IMR-90 (cell line): Measurements from ENCODE around the gene OR7C2.

Experiments
- CEBPB ChIP-seq: IDR thresholded peaks from 2 replicates; pipeline ENCODE4 v1.6.1; 2012; ENCODE audit warnings: low read depth, low read length, improper control_type of control experiment
- MAFK ChIP-seq: IDR thresholded peaks from 2 replicates; pipeline ENCODE4 v1.6.1; 2012; ENCODE audit warnings: low read depth, low read length, improper control_type of control experiment
- MXI1 ChIP-seq: IDR thresholded peaks from 2 replicates; pipeline ENCODE4 v1.6.1; 2012; ENCODE audit warnings: low read depth, mild to moderate bottlenecking, low read length, moderate library complexity, borderline replicate concordance
- POLR2A ChIP-seq: IDR thresholded peaks from 2 replicates; pipeline ENCODE4 v1.6.1; 2012; ENCODE audit warnings: mild to moderate bottlenecking, low read depth, low read length
- RCOR1 ChIP-seq: IDR thresholded peaks from 2 replicates; pipeline ENCODE4 v1.6.1; 2012; ENCODE audit warnings: mild to moderate bottlenecking, low read length, improper control_type of control experiment; ENCODE audit not compliant: insufficient replicate concordance
- TF ChIP-seq, protein P1 (sequence below): conservative IDR thresholded peaks from 2 replicates; pipeline ENCODE4 v1.5.1; 2012; ENCODE audit warnings: mild to moderate bottlenecking, low read depth, low read length, improper control_type of control experiment

- TF ChIP-seq, protein P1, sequence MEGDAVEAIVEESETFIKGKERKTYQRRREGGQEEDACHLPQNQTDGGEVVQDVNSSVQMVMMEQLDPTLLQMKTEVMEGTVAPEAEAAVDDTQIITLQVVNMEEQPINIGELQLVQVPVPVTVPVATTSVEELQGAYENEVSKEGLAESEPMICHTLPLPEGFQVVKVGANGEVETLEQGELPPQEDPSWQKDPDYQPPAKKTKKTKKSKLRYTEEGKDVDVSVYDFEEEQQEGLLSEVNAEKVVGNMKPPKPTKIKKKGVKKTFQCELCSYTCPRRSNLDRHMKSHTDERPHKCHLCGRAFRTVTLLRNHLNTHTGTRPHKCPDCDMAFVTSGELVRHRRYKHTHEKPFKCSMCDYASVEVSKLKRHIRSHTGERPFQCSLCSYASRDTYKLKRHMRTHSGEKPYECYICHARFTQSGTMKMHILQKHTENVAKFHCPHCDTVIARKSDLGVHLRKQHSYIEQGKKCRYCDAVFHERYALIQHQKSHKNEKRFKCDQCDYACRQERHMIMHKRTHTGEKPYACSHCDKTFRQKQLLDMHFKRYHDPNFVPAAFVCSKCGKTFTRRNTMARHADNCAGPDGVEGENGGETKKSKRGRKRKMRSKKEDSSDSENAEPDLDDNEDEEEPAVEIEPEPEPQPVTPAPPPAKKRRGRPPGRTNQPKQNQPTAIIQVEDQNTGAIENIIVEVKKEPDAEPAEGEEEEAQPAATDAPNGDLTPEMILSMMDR: no peak
- TF ChIP-seq MAFK (no peak), POLR2A (no peak), CEBPB (no peak), RCOR1 (no peak), MXI1 (no peak)
These were observed 1.0 kb upstream of the OR7C2 start for GRCh38 chr19:14940266-14940665.
